Measurements from ENCODE around the gene PCBP2. TPM values are rescaled to one million over a fixed set of nuclear protein-coding genes. Genes with fewer than 3 reads are reported as not detected.

The PCBP2 gene
- total and polyA plus RNA-seq, 2 donors (not counting 3 experiments of a cell fraction or from before 2014, with no cell fraction given): 526 to 995 TPM

DNA sequence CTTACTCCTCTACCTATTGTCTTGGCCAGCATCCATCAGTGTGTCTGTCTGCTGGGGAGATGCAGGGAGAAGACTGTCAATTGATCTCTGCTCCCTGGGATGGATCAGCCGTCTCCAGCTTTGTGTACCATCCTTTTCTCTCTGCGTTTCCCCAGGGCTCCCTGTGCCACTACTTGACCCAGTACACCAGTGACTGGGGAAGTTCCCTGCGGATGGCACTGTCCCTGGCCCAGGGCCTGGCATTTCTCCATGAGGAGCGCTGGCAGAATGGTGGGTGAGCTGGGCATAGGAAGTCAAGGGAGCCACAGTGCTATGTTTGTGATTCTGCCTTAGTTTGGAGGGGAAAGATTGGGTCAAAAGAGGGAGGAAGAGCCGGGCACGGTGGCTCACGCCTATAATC is 23.2 kb upstream of the PCBP2 start:
- no peaks in the 10 kb centered on the region for H3K36me3 ChIP-seq (ENCODE audit: control insufficient read depth in 2 of 2, extremely low read depth in 1 of 2, insufficient read depth in 2 of 2, low read length in 2 of 2)
- H3K9me1 ChIP-seq (replicated peaks; ENCODE audit: control insufficient read depth, extremely low read depth, insufficient read depth, low read length): no peaks in the 10 kb centered on the region
- dilution Hi-C loops (cut with MboI; ENCODE audit: extremely low pct_ligation_motif_present, low sequenced_read_pairs): no loop called here
- H3K27ac ChIP-seq (ENCODE audit: insufficient read depth, low read depth, low read length): no peak overlapping the region
- no peak for DNase-seq (ENCODE audit: low read depth, low spot score)
- FAIRE-seq: no peak
- no peak overlapping the region for H3K4me2 ChIP-seq (ENCODE audit: insufficient read depth, low read length)
- no TSS peak for BruUV-seq (replicated peaks)
- H4K20me1 ChIP-seq (replicated peaks; ENCODE audit: control insufficient read depth, extremely low read depth, insufficient read depth, low read length): no peaks in the 10 kb centered on the region
- H3K79me2 ChIP-seq (ENCODE audit: control insufficient read depth, insufficient read depth, low read length): no peaks in the 10 kb centered on the region
- H3K4me1 ChIP-seq (ENCODE audit: control insufficient read depth, extremely low read depth, insufficient read depth, low read length): no peaks in the 10 kb centered on the region
- H3K27me3 ChIP-seq (ENCODE audit: control insufficient read depth in 2 of 2, insufficient read depth in 2 of 2, low read length in 2 of 2): no peaks in the 10 kb centered on the region
- no peaks in the 10 kb centered on the region for H3K9me3 ChIP-seq (replicated peaks; ENCODE audit: control insufficient read depth, insufficient read depth, low read length)
- H2AFZ ChIP-seq (ENCODE audit: low read depth, low read length): no peak overlapping the region
- CTCF ChIA-PET: interaction anchor here (1.6 to 3.3 kb wide), 3 partner anchors 8 to 84 kb away, joined by 4 to 35 read pairs (median 4); no protein-coding TSS in a partner anchor
- H3K9ac ChIP-seq (replicated peaks; ENCODE audit: extremely low read depth, insufficient read depth, low read length): no peak overlapping the region
- intact Hi-C loops (cut with micrococcal nuclease): no loop called here
- TF ChIP-seq EZH2 (IDR thresholded peaks at IDR 0.05; ENCODE audit: borderline replicate concordance, low read depth, low read length, severe bottlenecking): no peak
- TF ChIP-seq, protein P1, sequence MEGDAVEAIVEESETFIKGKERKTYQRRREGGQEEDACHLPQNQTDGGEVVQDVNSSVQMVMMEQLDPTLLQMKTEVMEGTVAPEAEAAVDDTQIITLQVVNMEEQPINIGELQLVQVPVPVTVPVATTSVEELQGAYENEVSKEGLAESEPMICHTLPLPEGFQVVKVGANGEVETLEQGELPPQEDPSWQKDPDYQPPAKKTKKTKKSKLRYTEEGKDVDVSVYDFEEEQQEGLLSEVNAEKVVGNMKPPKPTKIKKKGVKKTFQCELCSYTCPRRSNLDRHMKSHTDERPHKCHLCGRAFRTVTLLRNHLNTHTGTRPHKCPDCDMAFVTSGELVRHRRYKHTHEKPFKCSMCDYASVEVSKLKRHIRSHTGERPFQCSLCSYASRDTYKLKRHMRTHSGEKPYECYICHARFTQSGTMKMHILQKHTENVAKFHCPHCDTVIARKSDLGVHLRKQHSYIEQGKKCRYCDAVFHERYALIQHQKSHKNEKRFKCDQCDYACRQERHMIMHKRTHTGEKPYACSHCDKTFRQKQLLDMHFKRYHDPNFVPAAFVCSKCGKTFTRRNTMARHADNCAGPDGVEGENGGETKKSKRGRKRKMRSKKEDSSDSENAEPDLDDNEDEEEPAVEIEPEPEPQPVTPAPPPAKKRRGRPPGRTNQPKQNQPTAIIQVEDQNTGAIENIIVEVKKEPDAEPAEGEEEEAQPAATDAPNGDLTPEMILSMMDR (IDR thresholded peaks at IDR 0.05; ENCODE audit: extremely low read depth in 1 of 2, insufficient read depth in 1 of 2, low read depth in 1 of 2, low read length in 2 of 2): no peak
- TF ChIP-seq, protein P2, sequence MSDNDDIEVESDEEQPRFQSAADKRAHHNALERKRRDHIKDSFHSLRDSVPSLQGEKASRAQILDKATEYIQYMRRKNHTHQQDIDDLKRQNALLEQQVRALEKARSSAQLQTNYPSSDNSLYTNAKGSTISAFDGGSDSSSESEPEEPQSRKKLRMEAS (IDR thresholded peaks at IDR 0.05; ENCODE audit: insufficient read depth, insufficient read length): no peak
- no peak for TF ChIP-seq GATA2 (IDR thresholded peaks at IDR 0.05; ENCODE audit: insufficient read depth, insufficient read length, low read depth, low read length)
- no peak for TF ChIP-seq JUN (IDR thresholded peaks at IDR 0.05; ENCODE audit: borderline replicate concordance, insufficient read depth, insufficient read length, low read depth)
- TF ChIP-seq POLR2AphosphoS5 (IDR thresholded peaks at IDR 0.05; ENCODE audit: insufficient read depth, low read depth, low read length): no peak
- no peak for TF ChIP-seq POLR2A (IDR thresholded peaks at IDR 0.05; ENCODE audit: low read depth, low read length)
- no peak for TF ChIP-seq FOS (IDR thresholded peaks at IDR 0.05; ENCODE audit: borderline replicate concordance, insufficient read depth, low read length)
- no peak for TF ChIP-seq MYC (IDR thresholded peaks at IDR 0.05; ENCODE audit: low read depth, low read length)
- POLR2A ChIA-PET: no interaction called here
- H3K4me3 ChIP-seq (replicated peaks in 1 of 3; ENCODE audit: insufficient read depth in 1 of 3, low read depth in 1 of 3, low read length in 3 of 3): no peak overlapping the region

Data from endothelial cell of umbilical vein (primary cell).